Measurements from ENCODE around the gene ZNHIT3. TPM values are rescaled to one million over a fixed set of nuclear protein-coding genes. Genes with fewer than 3 reads are reported as not detected.
A peak's percentile ranks its signal among the peaks of the same experiment; 100 is the strongest.
"Not testable (repeated sequence)": the region's sequence is repeated elsewhere in the genome, so short reads cannot be mapped to it uniquely, and the experiment has no call there.

The ZNHIT3 gene
- 10 to 100 TPM; 21.1 to 32.4 TPM for total RNA-seq

DNA sequence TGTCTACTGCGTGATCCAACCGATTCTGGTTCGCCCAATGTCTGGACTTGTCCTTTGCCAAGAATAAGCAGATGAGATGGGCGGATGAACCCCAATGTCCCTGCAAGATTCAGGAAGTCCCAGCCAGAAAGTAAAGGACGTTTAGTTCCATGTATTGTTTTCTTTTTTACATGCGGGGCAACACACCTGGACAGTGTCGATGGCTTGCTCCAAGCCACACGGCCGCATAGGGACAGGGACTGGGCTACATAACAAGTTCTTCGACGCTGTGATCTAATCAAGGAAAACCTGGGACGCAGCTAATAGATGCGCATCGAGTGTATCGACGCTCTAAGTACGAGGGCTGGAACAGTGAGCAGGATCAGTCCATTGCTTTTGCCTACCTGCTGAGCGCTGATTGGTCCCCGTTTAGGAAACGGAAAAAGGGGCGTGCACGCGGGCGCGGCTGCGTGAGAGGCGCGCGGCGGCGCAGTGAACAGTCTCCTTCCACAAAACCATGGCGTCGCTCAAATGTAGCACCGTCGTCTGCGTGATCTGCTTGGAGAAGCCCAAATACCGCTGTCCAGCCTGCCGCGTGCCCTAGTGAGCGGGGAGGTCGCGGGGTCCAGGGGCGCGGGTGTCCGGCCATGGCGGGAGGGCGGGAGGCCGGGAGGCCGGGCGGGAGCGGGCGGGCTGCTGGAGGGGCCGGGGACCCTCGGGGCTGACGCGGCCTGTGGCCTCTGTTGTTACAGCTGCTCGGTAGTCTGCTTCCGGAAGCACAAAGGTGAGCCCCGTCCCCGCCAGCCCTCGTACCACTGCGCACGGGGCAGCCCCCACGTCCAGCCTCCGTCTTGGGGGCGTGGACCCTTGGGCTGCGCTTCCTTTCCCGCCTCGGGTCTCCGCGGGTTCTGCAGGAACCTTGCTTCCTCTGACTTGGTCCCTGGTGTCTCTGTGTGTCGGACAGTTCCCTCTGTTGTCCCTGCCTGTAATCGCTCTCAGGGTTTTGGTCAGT lies at the start of gene ZNHIT3:
ZNHIT3 (plus strand) TSS at position 478 of the 991 bp plus-strand sequence; CDS start at position 497, 19 bp downstream.
- DNase-seq (peak; percentile 90 to 95 (median 92)), ATAC-seq (peak; percentile 96)
- 0% methylated on average over 32 to 72 of the region's 73 CpGs for WGBS, 2 donors
- peaks cover 31% of the 10 kb centered on the region for H3K4me1 ChIP-seq
- no peaks in the 10 kb centered on the region for H3K27me3 ChIP-seq
- no peaks in the 10 kb centered on the region for H3K36me3 ChIP-seq (replicated peaks in 1 of 2; ENCODE audit: insufficient read depth in 1 of 2, low read depth in 2 of 2)
- no peaks in the 10 kb centered on the region for H3K9me3 ChIP-seq
- peak within 1 kb of the TSS; percentile 89 to 97 for H3K4me3 ChIP-seq
- intact Hi-C loops (cut with DNase I) = no loop called here
- TF ChIP-seq, protein P1, sequence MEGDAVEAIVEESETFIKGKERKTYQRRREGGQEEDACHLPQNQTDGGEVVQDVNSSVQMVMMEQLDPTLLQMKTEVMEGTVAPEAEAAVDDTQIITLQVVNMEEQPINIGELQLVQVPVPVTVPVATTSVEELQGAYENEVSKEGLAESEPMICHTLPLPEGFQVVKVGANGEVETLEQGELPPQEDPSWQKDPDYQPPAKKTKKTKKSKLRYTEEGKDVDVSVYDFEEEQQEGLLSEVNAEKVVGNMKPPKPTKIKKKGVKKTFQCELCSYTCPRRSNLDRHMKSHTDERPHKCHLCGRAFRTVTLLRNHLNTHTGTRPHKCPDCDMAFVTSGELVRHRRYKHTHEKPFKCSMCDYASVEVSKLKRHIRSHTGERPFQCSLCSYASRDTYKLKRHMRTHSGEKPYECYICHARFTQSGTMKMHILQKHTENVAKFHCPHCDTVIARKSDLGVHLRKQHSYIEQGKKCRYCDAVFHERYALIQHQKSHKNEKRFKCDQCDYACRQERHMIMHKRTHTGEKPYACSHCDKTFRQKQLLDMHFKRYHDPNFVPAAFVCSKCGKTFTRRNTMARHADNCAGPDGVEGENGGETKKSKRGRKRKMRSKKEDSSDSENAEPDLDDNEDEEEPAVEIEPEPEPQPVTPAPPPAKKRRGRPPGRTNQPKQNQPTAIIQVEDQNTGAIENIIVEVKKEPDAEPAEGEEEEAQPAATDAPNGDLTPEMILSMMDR (IDR thresholded peaks at IDR 0.05) = peak in 1 of 7 experiments; percentile 28
- TF ChIP-seq POLR2A (IDR thresholded peaks at IDR 0.05) = peak; percentile 12 to 75 (median 72)
- H3K27ac ChIP-seq = peak within 1 kb of the TSS in 3 of 4 donors; percentile 63 to 78 (median 77)

DNA sequence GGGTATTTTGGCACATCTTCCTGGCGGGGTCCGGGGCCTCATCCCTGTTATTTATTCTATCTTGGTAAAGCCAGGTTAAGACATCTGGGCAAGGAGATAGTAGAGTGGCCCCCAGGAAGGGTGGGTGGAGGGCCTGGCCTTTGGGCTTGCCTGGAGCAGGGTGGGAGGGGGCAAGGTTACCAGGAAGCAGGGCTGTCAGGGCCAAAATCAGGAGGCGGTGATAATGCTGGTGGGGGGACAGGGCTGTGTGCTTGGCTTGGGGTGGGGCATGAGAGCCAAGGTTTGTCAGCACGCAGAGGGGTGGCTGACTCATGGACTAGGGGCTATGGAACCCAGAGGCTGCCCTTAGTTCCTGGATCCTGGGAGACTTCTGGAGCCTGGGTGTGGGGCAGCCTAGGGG lies 44.7 kb upstream of the ZNHIT3 start:
- H3K4me1 ChIP-seq; H3K27me3 ChIP-seq; H3K27ac ChIP-seq; ATAC-seq; H3K4me3 ChIP-seq; H3K36me3 ChIP-seq (replicated peaks in 1 of 2; ENCODE audit: insufficient read depth in 1 of 2, low read depth in 2 of 2); DNase-seq; intact Hi-C loops (cut with DNase I); H3K9me3 ChIP-seq: not testable (repeated sequence)
- no CpG with 5 or more reads among the region's 4 CpGs for WGBS, 2 donors

DNA sequence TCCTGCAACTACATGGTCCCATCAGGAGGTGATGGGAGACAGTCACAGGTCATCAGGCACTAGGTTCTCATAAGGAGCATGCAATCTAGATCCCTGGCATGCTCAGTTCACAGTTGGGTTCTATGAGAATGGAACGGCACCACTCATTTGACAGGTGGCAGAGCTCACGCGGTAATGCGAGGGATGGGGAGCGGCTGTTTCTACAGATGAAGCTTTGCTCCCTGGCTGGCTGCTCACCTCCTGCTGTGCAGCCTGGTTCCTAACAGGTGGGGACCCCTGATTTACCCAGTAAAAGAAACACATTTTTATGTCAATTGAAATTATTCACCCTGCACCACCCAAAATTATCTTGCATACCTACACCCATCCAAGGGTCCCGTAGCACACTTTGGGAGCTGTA lies 42.7 kb upstream of the ZNHIT3 start:
- Histone ChIP-seq H3K4me1 (no peaks in the 10 kb centered on the region), H3K27ac (no peak overlapping the region), H3K27me3 (no peaks in the 10 kb centered on the region), H3K36me3 (replicated peaks in 1 of 2; ENCODE audit: insufficient read depth in 1 of 2, low read depth in 2 of 2) (no peaks in the 10 kb centered on the region), H3K4me3 (no peak overlapping the region), H3K9me3 (no peaks in the 10 kb centered on the region)
- DNase-seq (no peak), ATAC-seq (no peak)
- intact Hi-C loops (cut with DNase I) = no loop called here
- TF ChIP-seq, protein P1 (IDR thresholded peaks at IDR 0.05) = no peak
- 45 to 59% methylated on average over 6 of the region's 6 CpGs for WGBS, 2 donors

DNA sequence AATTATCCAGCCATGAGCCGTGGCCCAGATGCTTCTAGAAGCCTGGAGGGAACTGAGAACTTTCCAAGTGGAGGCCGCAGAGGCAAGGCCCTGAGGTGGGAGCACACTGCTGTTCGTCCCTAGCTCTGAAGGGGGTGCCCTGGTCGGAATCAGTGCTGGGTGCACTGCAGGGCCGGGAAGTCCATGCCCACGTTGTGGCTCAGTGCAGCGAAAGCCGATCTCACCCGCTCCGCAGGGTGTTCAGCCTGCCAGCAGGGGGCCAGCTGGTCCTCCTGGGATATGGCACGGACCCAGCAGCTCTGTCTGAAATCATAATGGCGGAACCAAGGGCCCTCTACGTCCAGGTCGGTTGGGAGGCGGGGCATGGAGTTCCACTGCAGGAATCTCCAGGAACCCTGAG lies 36.5 kb upstream of the ZNHIT3 start:
- DNase-seq; H3K27ac ChIP-seq; H3K4me1 ChIP-seq; H3K9me3 ChIP-seq; H3K4me3 ChIP-seq; ATAC-seq; intact Hi-C loops (cut with DNase I); H3K36me3 ChIP-seq (replicated peaks in 1 of 2; ENCODE audit: insufficient read depth in 1 of 2, low read depth in 2 of 2); H3K27me3 ChIP-seq: not testable (repeated sequence)
- 48 to 100% methylated on average over 1 to 9 of the region's 15 CpGs for WGBS, 2 donors
- TF ChIP-seq, protein P1 (IDR thresholded peaks at IDR 0.05) = peak in 3 of 7 experiments; percentile 27 to 31 (median 28)

DNA sequence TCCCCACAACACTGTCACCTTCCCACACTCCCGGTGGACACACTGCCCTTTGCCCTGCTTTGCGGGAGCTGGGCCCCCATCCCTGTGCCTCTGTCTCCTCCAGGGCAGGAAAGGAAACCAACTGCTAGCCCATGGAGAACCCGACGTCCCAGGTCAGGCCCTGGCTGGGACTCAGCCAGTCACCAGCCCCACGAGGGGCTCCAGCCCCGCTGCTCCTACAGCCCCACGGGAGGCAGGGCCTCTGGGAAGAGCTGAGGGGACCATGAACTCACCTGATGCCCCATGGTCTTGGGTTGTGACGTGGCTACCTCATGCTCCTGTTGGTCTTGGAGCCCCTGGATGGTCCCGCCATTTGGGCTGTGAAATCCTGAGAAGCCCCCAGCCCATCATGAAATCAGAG lies 33.6 kb upstream of the ZNHIT3 start:
- DNase-seq; H3K27ac ChIP-seq; intact Hi-C loops (cut with DNase I); H3K4me1 ChIP-seq; H3K4me3 ChIP-seq; H3K9me3 ChIP-seq; ATAC-seq; H3K27me3 ChIP-seq; H3K36me3 ChIP-seq (replicated peaks in 1 of 2; ENCODE audit: insufficient read depth in 1 of 2, low read depth in 2 of 2): not testable (repeated sequence)
- WGBS, 2 donors = 59 to 61% methylated on average over 2 to 8 of the region's 9 CpGs

DNA sequence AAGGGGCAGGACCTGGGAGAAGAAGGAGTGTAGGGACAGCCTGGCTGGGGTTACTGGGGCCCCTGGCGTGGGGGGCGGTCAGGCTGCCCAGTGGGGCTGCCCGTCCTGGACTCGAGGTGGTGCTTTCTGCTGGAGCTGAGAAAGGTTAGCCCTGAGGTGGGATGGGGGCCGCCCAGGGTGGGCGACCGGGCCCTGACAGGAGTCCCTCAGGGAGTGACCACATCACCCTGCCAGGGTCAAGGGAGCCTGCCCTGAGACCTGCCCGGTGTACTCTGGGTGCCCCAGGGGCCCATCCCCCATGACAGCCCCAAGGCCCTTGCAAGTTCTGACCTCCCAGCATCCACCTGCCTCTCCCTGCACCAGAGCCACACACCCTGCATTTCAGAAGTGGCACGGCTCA lies 28.8 kb upstream of the ZNHIT3 start:
- H3K27me3 ChIP-seq; intact Hi-C loops (cut with DNase I); DNase-seq; H3K9me3 ChIP-seq; H3K36me3 ChIP-seq (replicated peaks in 1 of 2; ENCODE audit: insufficient read depth in 1 of 2, low read depth in 2 of 2); H3K4me1 ChIP-seq; H3K27ac ChIP-seq; ATAC-seq; H3K4me3 ChIP-seq: not testable (repeated sequence)
- WGBS, 2 donors = 81 to 82% methylated on average over 7 to 9 of the region's 9 CpGs
